GF-D8 (cell line): ENCODE data around the gene ADRB2.

Source experiments
- DNase-seq: peaks from one replicate; lab custom pipeline; 2025; lab: John Stamatoyannopoulos, UW

Gene ADRB2

GRCh38 chr5:148805326-148806290 is 20.8 kb upstream of the ADRB2 start:
- peak; percentile 28 for DNase-seq

- no peak for DNase-seq
These were observed 19.9 kb upstream of the ADRB2 start for GRCh38 chr5:148806520-148806931.

- no peak for DNase-seq
These were observed 18.6 kb upstream of the ADRB2 start for GRCh38 chr5:148807851-148808250.

GRCh38 chr5:148808864-148809642 is 17.4 kb upstream of the ADRB2 start:
- peak; percentile 36 for DNase-seq

- no peak for DNase-seq
These were observed 16.5 kb upstream of the ADRB2 start for GRCh38 chr5:148809781-148810524.

- no peak for DNase-seq
These were observed 15.6 kb upstream of the ADRB2 start for GRCh38 chr5:148810823-148811222.

GRCh38 chr5:148811756-148812155 is 14.7 kb upstream of the ADRB2 start:
- no peak for DNase-seq

GRCh38 chr5:148815086-148815485 is 11.3 kb upstream of the ADRB2 start:
- DNase-seq = no peak

- DNase-seq = no peak
These were observed 10.8 kb upstream of the ADRB2 start for GRCh38 chr5:148815578-148815977.

GRCh38 chr5:148816357-148816756 is 10.1 kb upstream of the ADRB2 start:
- DNase-seq = no peak

GRCh38 chr5:148816782-148817181 is 9.6 kb upstream of the ADRB2 start:
- no peak for DNase-seq

- no peak for DNase-seq
These were observed 8.8 kb upstream of the ADRB2 start for GRCh38 chr5:148817606-148818005.

- no peak for DNase-seq
These were observed 5.7 kb upstream of the ADRB2 start for GRCh38 chr5:148820461-148821395.

GRCh38 chr5:148823871-148824270 is 2.5 kb upstream of the ADRB2 start:
- DNase-seq = no peak

- DNase-seq = no peak
These were observed 727 bp upstream of the ADRB2 start for GRCh38 chr5:148825716-148826052.

- no peak for DNase-seq
These were observed 294 bp downstream of the ADRB2 start for GRCh38 chr5:148826739-148827070.

- no peak for DNase-seq
These were observed 1.3 kb downstream of the ADRB2 start for GRCh38 chr5:148827723-148828122.

GRCh38 chr5:148828511-148829247 is 2.3 kb downstream of the ADRB2 start:
- DNase-seq = no peak

- no peak for DNase-seq
These were observed 2.8 kb downstream of the ADRB2 start for GRCh38 chr5:148829248-148829594.

GRCh38 chr5:148829734-148830133 is 3.3 kb downstream of the ADRB2 start:
- no peak for DNase-seq

- no peak for DNase-seq
These were observed 3.8 kb downstream of the ADRB2 start for GRCh38 chr5:148830211-148830610.
